PC-3 (cell line): ENCODE data around the gene KRT24. TPM values are rescaled to one million over a fixed set of nuclear protein-coding genes. Genes with fewer than 3 reads are reported as not detected.

Experiments
- ATAC-seq: fragments of 200-7000 bp; cut with Tn5 transposase; 2 replicates; pipeline ENCODE4 v1.9.1; 2020; ENCODE audit warnings: mild to moderate bottlenecking, moderate library complexity
- BruUV-seq: library from RNA; stranded (reverse); fragments of 400-500 nt; replicated peaks from 2 replicates; lab custom pipeline; 2021; lab: Mats Ljungman, UMichigan
- CTCF ChIA-PET: fragments of 300-600 bp; sonication (Branson Sonifier 250); formaldehyde crosslinking; loops from one replicate; lab custom pipeline; 2022; ENCODE audit warnings: antibody characterized with exemption; lab: Charles Lee
- POLR2A ChIA-PET: fragments of 300-600 bp; sonication (Branson Sonifier 250); formaldehyde crosslinking; loops from one replicate; lab custom pipeline; 2022; ENCODE audit warnings: antibody characterized with exemption; ENCODE audit not compliant: unreplicated experiment; lab: Charles Lee
- DNase-seq: peaks from one replicate; pipeline ENCODE4 v3.0.0-alpha.2; 2015
- H2AFZ ChIP-seq: fragments of 300-600 bp; sonication (generic); 2 replicates; pipeline ENCODE4 v1.6.0; 2016; ENCODE audit warnings: antibody characterized with exemption, low read length
- H3F3A ChIP-seq: fragments of 300-600 bp; sonication (generic); one replicate; pipeline ENCODE4 v1.6.0; 2017; ENCODE audit warnings: antibody characterized with exemption, low read length, control low read depth, mild to moderate bottlenecking; ENCODE audit not compliant: unreplicated experiment
- H3K27ac ChIP-seq: fragments of 300-600 bp; sonication (generic); 2 replicates; pipeline ENCODE4 v1.5.1; 2016; ENCODE audit warnings: mild to moderate bottlenecking, low read length
- H3K27me3 ChIP-seq: fragments of 300-600 bp; sonication (generic); 2 replicates; pipeline ENCODE4 v1.6.1; 2016; ENCODE audit warnings: low read length, mixed read lengths
- H3K36me3 ChIP-seq: fragments of 300-600 bp; sonication (generic); 2 replicates; pipeline ENCODE4 v1.6.1; 2016; ENCODE audit warnings: low read depth, mixed run types, low read length, mixed read lengths
- H3K4me1 ChIP-seq: fragments of 300-600 bp; sonication (generic); 2 replicates; pipeline ENCODE4 v1.5.1; 2016; ENCODE audit warnings: low read length; ENCODE audit not compliant: insufficient read depth
- H3K4me2 ChIP-seq: fragments of 300-600 bp; sonication (generic); 2 replicates; pipeline ENCODE4 v1.6.0; 2016; ENCODE audit warnings: low read length
- H3K4me3 ChIP-seq: fragments of 300-600 bp; sonication (generic); 2 replicates; pipeline ENCODE4 v1.5.1; 2016; ENCODE audit warnings: mild to moderate bottlenecking, low read length, mixed read lengths
- H3K79me2 ChIP-seq: fragments of 300-600 bp; sonication (generic); 2 replicates; pipeline ENCODE4 v1.6.1; 2017; ENCODE audit warnings: low read length, mixed read lengths
- H3K9ac ChIP-seq: fragments of 300-600 bp; sonication (generic); 2 replicates; pipeline ENCODE4 v1.6.0; 2016; ENCODE audit warnings: mild to moderate bottlenecking, low read length
- H3K9me2 ChIP-seq: fragments of 300-600 bp; sonication (generic); replicated peaks from 2 replicates; pipeline ENCODE4 v1.6.1; 2016; ENCODE audit warnings: mixed run types, low read length, mixed read lengths
- H3K9me3 ChIP-seq: fragments of 300-600 bp; sonication (generic); 2 replicates; pipeline ENCODE4 v1.6.1; 2016; ENCODE audit warnings: low read length, mixed read lengths
- H4K20me1 ChIP-seq: fragments of 300-600 bp; sonication (generic); 2 replicates; pipeline ENCODE4 v1.6.1; 2016; ENCODE audit warnings: low read length, mixed read lengths
- CTCF ChIP-seq: fragments of 300-600 bp; sonication (generic); conservative IDR thresholded peaks from 2 replicates; pipeline ENCODE4 v1.5.1; 2017; ENCODE audit warnings: antibody characterized with exemption, low read depth, mild to moderate bottlenecking, low read length
- EZH2 ChIP-seq: fragments of 300-600 bp; sonication (generic); IDR thresholded peaks from one replicate; pipeline ENCODE4 v1.6.1; 2017; ENCODE audit warnings: antibody characterized with exemption, mild to moderate bottlenecking, low read length; ENCODE audit not compliant: unreplicated experiment
- EZH2phosphoT487 ChIP-seq: fragments of 300-600 bp; sonication (generic); IDR thresholded peaks from 2 replicates; pipeline ENCODE4 v1.6.1; 2018; ENCODE audit warnings: mild to moderate bottlenecking, antibody characterized with exemption, low read length, borderline replicate concordance
- intact Hi-C: fragments of 100-400 bp; cut with micrococcal nuclease; formaldehyde crosslinking; loops from 2 replicates; pipeline ENCODE4 v1.9.0; 2023
- total RNA-seq: library from RNA; depleted of rRNA; stranded (reverse); fragments of >200 nt; gene quantifications from 2 replicates; pipeline ENCODE4 v1.2.3, GENCODE V29; 2014

KRT24 gene
- total RNA-seq, 1 experiment from 2014 or later = not detected

DNA sequence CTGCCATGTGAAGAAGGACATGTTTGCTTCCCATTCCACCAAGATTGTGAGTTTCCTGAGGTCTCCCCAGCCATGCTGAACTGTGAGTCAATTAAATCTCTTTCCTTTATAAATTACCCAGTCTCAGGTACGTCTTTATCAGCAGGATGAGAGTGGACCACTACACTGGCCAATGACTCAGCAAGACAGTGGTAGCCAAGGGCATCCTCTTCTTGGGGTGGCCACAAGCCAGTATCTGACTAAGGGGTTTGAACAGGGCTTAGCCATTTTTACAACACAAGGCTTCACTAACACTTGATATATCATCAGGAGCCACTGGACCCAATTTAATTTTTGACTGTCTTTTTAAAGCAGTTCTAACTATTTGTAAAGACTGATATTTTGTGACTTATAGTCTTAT is 21.1 kb upstream of the KRT24 start:
- H3K9me2 ChIP-seq = no peaks in the 10 kb centered on the region
- H3F3A ChIP-seq = no peaks in the 10 kb centered on the region
- ChIA-PET POLR2A (no interaction called here), CTCF (no interaction called here)
- H3K9ac ChIP-seq = no peak overlapping the region
- no peak overlapping the region for H3K4me3 ChIP-seq
- peak; percentile 35 for DNase-seq
- H3K27ac ChIP-seq = no peak overlapping the region
- BruUV-seq = no TSS peak
- intact Hi-C loops = no loop called here
- H3K9me3 ChIP-seq = no peaks in the 10 kb centered on the region
- no peak for ATAC-seq
- H3K4me2 ChIP-seq = no peak overlapping the region
- H3K27me3 ChIP-seq = no peaks in the 10 kb centered on the region
- TF ChIP-seq EZH2 = no peak
- H2AFZ ChIP-seq = no peak overlapping the region
- no peaks in the 10 kb centered on the region for H3K36me3 ChIP-seq
- H3K4me1 ChIP-seq = peaks cover 25% of the 10 kb centered on the region
- no peaks in the 10 kb centered on the region for H4K20me1 ChIP-seq
- no peaks in the 10 kb centered on the region for H3K79me2 ChIP-seq

- H3K27me3 ChIP-seq = no peaks in the 10 kb centered on the region
- peak overlapping the region; percentile 29 for H3K27ac ChIP-seq
- H3K9me3 ChIP-seq = no peaks in the 10 kb centered on the region
- no peak overlapping the region for H3K4me3 ChIP-seq
- no peaks in the 10 kb centered on the region for H3F3A ChIP-seq
- DNase-seq (peak; percentile 60), ATAC-seq (peak; percentile 65)
- H4K20me1 ChIP-seq = no peaks in the 10 kb centered on the region
- ChIA-PET CTCF (interaction anchor here (0.6 kb wide), 1 partner anchor 102 kb away, joined by 3 read pairs; no protein-coding TSS in a partner anchor), POLR2A (interaction anchor here (0.6 kb wide), 1 partner anchor 202 kb away, joined by 8 read pairs; no protein-coding TSS in a partner anchor)
- H3K9ac ChIP-seq = no peak overlapping the region
- H3K79me2 ChIP-seq = no peaks in the 10 kb centered on the region
- TF ChIP-seq EZH2 = no peak
- TF ChIP-seq CTCF = no peak
- TF ChIP-seq EZH2phosphoT487 = no peak
- no peaks in the 10 kb centered on the region for H3K36me3 ChIP-seq
- peak overlapping the region; percentile 60; the same call in 1 of the 2 replicates for H3K4me2 ChIP-seq
- intact Hi-C loops = no loop called here
- no peak overlapping the region for H2AFZ ChIP-seq
- no TSS peak for BruUV-seq
- no peaks in the 10 kb centered on the region for H3K9me2 ChIP-seq
- H3K4me1 ChIP-seq = peaks cover 19% of the 10 kb centered on the region
These were observed 18.7 kb upstream of the KRT24 start for GRCh38 chr17:40722241-40722640.

DNA sequence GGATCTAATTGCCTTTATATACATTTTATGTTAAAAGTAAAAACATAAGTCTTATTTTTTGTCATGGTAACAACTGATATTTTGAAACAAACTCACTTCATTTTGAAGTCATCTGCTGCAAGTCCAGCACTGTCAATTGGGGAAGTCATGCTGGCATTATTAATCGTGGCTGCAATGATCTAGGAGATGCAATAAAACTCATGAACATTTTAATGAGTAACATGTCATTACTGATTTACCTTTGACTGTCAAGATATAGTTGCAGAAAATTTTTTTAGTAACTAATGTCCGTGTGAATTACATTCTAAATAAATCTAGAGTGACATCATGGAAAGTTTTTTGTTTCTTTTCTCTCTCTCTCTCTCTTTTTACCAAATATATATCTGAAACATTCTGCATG is 17.3 kb upstream of the KRT24 start:
- H3K4me2 ChIP-seq = no peak overlapping the region
- intact Hi-C loops = no loop called here
- no peaks in the 10 kb centered on the region for H3K79me2 ChIP-seq
- H3K9ac ChIP-seq = no peak overlapping the region
- DNase-seq = no peak
- no peak overlapping the region for H2AFZ ChIP-seq
- TF ChIP-seq EZH2 = no peak
- TF ChIP-seq CTCF = no peak
- no peak for TF ChIP-seq EZH2phosphoT487
- no peaks in the 10 kb centered on the region for H3K27me3 ChIP-seq
- no peak overlapping the region for H3K27ac ChIP-seq
- ChIA-PET POLR2A (no interaction called here), CTCF (no interaction called here)
- H3F3A ChIP-seq = no peaks in the 10 kb centered on the region
- no peaks in the 10 kb centered on the region for H3K9me3 ChIP-seq
- H4K20me1 ChIP-seq = no peaks in the 10 kb centered on the region
- peaks cover 17% of the 10 kb centered on the region for H3K4me1 ChIP-seq
- BruUV-seq = no TSS peak
- no peaks in the 10 kb centered on the region for H3K9me2 ChIP-seq
- ATAC-seq = no peak
- H3K36me3 ChIP-seq = no peaks in the 10 kb centered on the region
- no peak overlapping the region for H3K4me3 ChIP-seq
